Stimulated activated CD8-positive, alpha-beta memory T cell treated with anti-CD3 and anti-CD28 coated beads, Interleukin-4, amount 100 ng/mL, for 1 hour (primary cell): Measurements from ENCODE around the gene PRDX5.

ENCODE experiments used
- DNase-seq, 2 donors: peaks; one replicate each; pipeline ENCODE4 v3.0.0-alpha.2; 2020; ENCODE audit warnings: low read depth in 2 of 2, low spot score in 1 of 2

Gene PRDX5

DNA sequence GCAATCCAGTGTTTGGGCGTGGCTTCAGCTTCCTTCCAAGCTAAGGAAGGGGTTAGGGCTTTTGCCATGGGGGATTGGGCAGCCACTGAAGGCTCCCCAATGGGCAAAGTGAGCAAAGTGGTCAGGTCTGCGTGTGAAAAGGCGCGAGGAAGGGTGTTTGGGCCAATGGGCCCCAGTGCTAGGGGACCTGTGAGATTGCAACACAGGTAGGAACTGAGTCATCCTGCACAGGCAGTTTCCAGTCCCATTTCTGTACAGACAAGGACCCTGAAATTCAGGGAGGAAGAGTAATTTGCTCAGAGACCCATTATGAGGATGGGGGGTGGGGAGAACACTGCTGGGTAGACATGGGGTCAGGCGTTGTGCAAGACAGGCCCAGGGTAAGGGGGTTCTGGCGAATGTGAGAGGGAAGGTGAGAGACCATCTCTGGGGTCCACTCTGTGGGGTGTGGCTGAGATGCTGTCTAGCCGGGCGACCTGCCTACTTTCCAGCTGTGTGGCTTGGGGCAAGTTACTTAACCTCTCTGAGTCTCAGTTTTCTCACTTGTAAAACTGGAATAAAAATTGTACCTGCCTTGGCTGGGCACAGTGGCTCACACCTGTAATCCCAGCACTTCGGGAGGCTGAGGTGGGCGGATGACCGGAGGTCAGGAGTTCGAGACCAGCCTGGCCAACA, 29.4 kb downstream of the PRDX5 start:
- no peak for DNase-seq

DNA sequence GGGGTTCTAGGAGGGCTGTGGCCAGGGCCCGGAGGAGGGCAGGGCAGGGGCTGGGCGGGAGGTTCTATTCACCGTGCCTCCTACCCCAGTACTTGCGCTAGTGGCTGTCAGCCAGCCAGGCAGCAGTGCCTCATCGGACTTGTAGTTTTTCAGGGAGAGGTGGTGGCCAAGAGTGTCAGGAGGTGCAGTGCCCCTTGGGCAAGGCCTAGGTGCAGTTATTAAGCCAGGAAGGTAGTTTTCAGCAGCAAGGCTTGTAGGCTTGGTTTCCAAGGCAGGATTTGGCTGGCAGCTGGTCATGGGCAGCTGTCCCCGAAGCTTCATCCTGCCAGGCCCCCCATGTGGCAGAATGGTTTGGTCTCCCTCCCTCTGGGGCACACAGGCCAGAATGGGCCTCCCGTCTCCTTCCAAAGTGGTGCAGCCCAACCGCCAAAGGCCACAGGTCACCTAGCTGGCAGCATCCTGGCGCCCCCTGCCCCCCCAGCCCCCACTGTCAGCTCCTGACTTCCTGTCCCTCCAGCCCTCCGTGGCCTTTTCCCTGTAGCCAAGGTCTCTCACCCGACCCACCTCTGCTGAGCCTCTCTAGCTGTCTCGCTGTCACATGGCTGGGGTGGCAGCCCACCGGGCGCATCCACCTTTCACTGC, 30.6 kb downstream of the PRDX5 start:
- DNase-seq: no peak

DNA sequence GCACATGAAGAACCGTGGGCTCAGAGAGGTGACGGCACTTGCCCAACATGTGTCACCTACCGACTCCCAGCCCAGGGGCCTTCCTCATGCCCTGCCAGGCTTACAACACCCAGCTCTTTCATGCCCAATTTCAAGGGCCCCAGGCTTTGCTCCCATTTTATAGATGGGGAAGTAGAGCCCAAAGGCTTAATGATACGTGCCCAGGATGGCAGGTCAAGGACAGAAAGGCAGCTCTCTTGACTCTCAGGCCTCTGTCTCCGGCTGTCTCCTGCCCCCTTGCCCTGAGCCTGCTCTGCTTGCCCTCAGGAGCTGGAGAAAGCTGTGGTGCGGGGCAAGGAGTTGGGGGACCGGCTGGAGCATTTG, 31.1 kb downstream of the PRDX5 start:
- DNase-seq: no peak

DNA sequence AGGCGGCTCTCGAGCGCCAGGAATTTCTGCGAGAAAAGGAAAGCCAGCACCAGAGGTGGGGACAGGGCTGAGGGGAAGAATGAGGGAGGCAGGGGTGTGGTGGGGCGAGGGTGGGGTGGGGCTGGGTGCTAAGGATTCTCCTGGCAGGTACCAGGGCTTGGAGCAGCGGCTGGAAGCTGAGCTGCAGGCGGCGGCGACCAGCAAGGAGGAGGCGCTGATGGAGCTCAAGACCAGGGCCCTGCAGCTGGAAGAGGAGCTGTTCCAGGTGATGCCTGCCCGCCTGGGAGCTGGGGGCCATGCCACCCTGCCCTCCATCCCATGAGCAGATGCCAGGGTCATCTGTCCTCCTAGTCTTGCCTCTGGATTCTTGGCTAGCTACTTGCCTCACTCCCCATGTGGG, 31.5 kb downstream of the PRDX5 start:
- DNase-seq: no peak

DNA sequence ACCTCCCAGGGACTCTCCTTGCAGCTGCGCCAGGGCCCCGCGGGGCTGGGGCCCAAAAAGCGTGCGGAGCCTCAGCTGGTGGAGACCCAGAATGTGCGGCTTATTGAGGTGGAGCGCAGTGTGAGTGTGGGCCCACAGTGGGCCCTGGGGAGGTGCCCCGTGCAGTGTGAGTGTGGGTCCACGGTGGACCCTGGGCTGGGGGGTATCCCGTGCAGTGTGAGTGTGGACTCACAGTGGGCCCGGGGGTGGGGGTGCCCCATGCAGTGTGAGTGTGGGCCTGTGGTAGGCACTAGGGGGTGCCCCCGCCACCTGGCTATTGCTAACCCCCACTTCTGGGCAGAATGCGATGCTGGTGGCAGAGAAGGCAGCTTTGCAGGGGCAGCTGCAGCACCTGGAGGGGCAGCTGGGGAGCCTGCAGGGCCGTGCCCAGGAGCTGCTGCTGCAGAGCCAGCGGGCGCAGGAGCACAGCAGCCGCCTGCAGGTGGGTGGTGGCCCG, 33.3 kb downstream of the PRDX5 start:
- no peak for DNase-seq

DNA sequence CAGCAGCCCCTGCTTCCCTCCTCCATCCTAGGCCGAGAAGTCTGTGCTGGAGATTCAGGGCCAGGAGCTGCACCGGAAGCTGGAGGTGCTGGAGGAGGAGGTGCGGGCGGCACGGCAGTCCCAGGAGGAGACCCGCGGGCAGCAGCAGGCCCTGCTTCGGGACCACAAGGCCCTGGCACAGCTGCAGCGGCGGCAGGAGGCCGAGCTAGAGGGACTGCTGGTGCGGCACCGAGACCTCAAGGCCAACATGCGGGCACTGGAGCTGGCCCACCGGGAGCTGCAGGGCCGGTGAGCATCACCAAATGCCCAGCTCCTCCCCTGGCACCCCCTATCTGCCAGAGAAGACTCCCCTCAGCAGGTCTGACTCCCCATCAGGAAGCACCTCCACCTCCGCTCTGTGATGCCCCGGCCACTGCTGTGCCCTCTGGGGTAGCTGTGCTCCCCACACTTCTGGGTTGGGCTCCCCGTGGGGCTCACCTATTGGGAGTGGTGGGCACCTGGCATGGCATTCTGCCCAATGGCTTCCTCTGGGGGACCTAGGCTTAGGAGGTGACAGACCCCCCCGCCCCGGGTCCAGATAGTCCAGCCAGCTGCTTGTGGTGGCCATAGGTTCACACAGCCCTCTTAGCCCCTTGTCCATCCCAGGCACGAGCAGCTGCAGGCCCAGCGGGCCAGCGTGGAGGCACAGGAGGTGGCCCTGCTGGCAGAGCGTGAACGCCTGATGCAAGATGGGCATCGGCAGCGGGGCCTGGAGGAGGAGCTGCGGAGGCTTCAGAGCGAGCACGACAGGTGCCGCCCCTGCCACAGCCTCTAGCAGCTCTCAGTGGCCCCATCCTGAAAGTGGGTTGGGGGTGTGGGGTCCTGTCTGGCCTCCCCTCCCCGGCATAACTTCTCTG, 34.4 kb downstream of the PRDX5 start:
- no peak for DNase-seq

DNA sequence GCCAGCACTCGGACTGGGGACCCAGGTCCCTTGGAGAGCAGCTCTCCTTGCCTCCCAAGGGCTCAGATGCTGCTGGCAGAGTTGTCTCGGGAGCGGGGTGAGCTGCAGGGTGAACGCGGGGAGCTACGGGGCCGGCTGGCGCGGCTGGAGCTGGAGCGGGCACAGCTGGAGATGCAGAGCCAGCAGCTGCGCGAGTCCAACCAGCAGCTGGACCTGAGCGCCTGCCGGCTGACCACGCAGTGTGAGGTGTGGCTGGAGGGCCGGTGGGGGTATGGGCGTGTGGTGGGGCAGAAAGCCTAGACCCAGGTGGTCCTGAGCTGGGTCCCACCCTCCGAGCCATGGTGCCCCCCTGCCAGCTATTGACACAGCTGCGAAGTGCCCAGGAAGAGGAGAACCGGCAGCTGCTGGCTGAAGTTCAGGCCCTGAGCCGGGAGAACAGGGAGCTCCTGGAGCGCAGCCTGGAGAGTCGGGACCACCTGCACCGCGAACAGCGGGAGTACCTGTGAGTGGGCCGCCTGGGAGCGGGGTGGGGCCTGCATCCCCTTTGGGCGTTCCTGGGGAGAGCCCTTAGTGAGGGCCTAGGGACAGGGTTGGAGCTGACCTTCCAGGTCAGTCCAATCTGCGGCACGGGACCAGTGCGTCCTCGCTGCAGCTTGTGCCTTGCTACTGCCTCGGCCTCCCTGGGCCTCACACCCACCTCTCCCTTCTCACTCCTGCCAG, 35.2 kb downstream of the PRDX5 start:
- DNase-seq: no peak

DNA sequence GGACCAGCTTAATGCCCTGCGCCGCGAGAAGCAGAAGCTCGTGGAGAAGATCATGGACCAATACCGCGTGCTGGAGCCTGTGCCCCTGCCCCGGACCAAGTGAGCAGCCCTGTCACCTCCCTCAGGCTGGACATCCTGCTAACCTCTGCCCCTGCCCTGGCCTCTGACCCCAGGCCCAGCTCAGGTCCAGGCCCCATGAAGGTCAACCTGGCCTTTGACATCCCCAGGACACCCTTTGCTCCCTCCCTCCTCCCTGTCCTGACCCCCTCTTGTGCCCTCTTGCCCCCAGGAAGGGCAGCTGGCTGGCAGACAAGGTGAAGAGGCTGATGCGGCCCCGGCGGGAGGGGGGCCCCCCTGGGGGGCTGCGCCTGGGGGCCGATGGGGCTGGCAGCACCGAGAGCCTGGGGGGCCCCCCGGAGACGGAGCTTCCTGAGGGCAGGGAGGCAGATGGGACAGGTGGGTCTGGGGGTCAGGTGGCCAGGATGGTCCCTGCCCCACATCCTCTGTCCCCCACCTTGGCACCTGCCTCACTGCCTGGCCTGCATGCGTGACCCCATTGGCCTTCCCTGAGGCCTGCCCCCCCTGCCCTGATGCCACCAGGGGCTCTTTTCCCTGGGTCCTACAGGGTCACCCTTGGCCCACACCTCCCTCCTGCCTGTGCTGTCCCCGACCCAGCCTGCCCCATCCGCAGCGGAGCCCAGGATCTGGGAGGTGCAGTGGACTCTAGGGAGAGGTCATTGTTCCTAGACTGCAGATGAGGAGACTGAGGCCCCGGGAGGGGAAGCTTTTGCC, 36.0 kb downstream of the PRDX5 start:
- DNase-seq: no peak

DNA sequence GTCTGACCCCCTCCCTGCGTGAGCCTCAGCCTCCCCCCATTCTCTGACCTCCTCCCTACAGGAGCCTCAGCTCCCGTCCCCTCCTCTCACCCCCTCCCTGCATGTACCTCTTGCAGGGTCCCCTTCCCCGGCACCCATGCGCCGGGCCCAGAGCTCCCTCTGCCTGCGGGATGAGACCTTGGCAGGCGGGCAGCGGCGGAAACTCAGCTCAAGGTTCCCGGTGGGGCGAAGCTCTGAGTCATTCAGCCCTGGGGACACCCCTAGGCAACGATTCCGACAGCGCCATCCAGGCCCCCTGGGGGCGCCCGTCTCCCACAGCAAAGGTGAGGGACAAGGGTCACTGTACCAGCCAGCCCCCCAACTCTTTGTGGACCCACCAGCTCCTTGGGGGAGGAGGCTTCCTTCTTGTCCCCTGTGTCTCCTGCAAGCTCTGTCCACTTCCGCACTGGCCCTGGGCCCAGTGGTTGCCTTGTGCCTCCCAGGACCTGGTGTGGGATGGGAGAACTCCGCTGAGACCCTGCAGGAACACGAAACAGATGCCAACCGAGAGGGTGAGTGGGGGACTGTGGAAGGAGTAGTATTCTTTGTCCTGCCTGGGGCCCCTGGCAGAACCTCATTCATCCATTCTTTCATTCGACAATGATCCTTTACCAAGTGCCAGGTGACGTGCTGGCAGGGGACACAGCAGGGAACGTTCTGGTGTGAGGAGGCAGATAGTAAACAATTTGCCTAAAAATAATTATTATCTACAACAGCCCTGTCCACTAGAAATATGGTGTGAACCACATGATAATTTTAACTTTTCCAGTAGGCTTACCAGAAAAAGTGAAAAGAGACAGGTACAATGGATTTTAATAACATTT, 37.4 kb downstream of the PRDX5 start:
- DNase-seq: no peak

DNA sequence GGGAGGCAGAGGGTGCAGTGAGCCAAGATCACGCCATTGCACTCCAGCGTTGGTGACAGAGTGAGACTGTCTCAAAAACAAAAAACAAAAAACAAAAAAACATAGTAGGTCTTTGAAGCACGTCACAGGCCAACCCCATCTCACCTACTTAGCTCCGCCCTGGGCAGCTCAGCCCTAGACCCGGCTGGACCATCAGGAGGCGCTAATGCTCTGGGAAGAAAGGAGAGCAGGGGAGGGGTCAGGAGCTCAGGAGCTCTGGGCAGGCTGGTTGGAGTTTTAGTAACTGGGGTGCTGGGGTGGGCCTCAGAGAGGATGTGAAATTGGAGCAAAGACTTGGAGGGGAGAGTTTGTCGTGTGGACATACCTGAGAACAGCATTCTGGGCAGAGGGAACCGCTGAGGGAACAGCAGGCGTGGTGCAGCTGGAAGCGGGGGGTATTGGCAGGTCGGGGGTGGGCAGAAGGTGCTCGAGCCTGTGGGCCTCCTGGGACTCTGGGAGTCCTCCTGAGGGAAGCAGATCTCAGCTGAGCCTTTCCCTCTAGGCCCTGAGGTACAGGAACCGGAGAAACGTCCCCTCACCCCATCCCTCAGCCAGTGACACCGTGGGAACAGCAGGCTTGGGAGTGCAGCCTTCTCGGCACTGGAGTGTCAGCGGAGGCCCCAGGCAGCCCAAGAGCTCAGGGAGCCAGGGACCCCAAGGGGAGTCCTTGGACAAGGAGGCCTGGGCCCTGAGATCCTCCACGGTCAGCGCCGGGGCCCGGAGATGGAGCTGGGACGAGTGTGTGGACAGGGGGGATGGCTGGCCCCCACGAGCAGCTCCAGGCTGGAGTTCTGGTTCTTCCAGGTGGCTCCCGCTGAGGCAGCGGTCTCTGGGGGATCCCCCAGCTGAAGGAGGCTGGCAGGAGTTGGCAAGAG, 38.8 kb downstream of the PRDX5 start:
- no peak for DNase-seq

DNA sequence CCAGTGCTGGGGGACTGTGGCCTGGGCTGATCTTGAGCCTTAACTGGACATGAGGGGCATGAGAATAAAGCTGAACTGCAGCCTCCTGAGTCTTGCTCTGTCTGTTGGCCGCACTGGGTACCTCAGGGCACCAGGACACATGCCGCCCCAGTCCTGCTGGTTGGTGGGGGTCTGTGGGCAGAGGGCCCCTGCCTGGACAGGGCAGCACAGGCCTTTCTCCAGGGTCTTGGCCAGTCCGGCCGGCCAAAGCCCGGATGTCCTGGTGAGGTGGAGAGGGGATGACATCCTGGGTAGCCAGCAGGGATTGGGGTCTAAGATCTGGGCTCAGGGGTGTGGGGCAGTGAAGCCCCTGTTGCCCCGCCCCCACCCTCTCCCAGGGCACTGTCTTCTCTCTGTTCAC, 39.5 kb downstream of the PRDX5 start:
- DNase-seq: no peak

DNA sequence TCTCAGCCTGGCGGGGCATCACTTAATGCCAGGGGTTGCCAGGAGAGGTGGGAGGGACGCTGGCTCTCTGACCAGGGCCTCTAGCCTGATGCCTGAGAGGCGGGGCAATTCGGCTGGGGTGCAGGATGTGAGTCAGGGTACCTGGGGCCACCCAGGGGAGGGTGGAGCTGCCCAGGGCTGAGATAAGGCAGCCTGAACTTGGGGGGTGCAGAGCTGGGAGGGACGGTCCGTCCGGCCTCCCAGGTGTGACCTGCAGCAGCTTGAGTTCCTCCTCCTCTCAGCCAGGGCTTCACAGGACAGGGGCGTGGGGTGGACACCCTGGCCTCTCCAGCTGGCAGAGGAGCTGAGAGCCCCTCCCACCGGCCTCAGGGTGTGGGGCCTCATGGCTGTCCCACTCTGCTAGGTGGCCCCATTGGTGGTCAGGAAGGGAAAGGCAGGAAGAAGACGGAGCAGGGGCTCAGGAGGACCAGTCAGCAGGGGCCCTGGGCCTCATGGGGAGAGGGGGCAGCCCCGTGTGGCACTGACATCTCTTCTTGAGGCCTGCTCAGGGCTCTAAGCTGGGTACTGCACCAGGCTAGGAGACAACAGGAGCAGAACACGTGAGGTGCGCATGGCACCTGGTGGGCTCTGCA, 40.1 kb downstream of the PRDX5 start:
- DNase-seq: no peak

DNA sequence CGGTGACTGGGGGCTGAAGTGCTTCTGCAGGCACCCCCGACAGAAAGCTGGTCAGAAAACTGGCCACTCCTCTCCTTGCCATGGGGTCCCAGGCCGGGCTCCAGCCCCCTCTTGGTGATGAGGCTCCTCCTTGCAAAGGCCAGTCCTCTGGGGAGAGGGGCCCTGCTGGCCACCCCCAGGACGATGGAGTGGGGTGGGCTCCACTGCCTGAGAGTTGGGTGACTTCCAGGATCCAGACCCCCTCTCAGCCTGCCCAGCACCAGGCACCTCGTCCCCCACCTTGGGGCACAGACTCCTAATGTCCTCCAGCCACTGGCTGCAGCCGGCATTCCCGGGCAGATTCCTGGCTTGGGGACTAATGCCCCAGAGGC, 40.6 kb downstream of the PRDX5 start:
- DNase-seq: no peak

DNA sequence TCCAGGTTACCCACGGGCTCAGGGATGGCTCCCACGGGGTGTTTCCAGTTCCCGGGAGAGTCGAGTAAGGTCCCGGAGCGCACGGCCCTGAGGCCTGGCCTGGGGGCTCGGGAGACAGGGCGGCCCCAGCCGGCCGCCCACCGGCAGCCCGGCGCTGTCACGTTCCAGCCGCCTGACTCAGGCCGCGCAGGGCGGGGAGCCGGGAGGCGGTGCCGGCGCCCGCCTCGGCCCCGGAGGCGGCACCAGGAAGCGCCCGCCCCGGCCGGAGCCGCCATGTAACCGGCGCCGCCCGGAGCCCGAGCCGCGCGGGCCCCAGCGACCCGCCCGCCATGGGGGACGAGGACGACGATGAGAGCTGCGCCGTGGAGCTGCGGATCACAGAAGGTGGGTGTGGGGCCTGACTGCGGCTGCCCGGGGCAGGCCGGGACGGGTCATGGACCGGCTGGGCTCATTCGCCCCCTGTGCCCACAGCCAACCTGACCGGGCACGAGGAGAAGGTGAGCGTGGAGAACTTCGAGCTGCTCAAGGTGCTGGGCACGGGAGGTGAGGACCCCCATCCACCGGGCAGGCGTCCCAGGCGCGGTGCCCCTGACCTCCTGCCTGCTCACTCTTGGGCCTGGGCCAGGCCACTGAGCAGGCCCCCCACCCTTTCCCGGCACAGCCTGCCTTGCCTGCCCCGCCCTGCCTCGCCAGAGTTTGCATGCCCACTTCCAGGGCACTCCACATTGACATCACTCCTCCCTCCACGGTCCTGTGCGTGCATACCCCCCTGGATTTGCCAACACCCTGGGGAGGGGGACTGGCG, 41.2 kb downstream of the PRDX5 start, which contains the start of gene RPS6KA4:
TSS of gene RPS6KA4 (plus strand) at position 256 of the 805 bp plus-strand sequence. CDS start at position 330, 74 bp downstream.
- DNase-seq: no peak

DNA sequence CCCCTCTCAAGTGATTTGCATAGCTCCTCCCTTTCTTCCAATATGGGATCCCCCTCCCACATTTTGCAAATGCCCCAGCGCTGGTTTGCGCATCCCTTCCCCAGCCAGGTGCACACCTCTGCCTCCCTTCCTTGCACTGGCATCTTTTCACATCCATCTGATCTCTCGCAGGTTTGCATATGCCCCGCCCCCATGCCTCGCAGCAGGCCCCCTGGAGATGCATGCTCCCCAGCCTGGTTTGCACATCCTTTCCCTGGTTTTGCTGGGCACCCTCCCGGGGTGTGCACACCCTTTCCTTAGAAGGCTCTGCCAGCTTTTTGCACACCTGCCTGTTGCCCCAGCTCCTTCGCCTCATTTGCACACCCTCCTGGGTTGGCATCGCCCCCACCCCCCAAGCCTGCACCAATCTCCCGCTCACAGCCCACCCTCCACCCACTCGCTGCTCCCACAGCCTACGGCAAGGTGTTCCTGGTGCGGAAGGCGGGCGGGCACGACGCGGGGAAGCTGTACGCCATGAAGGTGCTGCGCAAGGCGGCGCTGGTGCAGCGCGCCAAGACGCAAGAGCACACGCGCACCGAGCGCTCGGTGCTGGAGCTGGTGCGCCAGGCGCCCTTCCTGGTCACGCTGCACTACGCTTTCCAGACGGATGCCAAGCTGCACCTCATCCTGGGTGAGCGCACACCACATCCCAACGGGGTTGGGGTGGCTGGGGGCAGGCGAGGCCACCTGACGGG, 42.0 kb downstream of the PRDX5 start:
- no peak for DNase-seq

DNA sequence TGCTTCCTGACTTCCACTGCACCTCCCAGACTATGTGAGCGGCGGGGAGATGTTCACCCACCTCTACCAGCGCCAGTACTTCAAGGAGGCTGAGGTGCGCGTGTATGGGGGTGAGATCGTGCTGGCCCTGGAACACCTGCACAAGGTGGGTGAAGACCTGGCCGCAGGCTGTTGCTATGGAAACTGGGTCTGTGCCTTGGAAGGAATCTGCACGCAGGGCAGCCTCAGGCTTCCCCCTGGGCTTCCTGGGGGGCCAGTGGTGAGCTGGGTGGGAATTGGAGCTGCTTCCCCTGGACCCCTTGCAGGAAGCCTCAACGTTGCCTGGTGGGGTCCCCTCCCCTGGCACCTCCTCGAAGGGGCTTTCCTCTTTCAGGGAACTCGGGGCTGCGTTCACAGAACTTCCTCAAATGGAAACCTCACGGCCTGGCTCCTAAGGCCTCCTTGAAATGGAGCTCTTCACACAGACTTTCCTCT, 42.6 kb downstream of the PRDX5 start:
- no peak for DNase-seq
